Measurements from ENCODE around the gene MRRF.

Gene MRRF

DNA sequence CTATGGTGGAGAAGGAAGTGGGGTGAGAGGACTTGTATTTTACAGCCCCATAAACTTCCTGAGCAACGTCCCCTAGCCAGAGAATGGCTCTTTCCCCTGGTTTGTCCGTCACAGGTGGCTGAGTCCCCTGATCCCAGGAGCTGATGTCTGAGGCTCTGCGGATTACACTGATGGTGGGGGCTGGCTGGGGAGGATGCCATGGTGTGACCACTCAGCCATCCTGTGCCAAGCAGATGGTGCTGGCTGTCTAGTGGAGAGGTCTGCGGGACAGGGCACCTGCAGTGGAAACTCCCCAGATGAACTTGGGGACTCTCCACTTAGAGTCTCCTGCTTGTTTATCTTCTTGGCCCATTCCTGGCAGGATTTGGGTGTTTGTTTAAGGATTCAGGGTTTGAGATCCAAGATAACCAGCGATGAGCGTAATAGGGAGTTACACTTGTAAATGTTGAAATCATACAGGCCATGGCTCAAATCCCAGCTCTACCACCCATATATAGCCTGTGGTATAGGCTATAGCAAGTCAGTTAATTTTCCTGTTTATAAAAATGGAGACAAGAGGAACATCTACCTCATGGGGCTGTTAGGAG, 101.5 kb downstream of the MRRF start:
- Histone ChIP-seq H3K9ac (ENCODE audit: insufficient read length) (no peak overlapping the region), H3K4me3 (no peak overlapping the region), H3K27ac (no peak overlapping the region), H3K9me3 (ENCODE audit: low read depth, low read length) (no peaks in the 10 kb centered on the region), H3K36me3 (ENCODE audit: insufficient read depth, low read length) (no peaks in the 10 kb centered on the region)
- no peak for TF ChIP-seq EZH2 (IDR thresholded peaks at IDR 0.05)
- no peak for TF ChIP-seq FOXP2 (optimal IDR thresholded peaks at IDR 0.05; ENCODE audit: control extremely low read depth, extremely low read length, insufficient read depth)
- TF ChIP-seq POLR2AphosphoS5 (IDR thresholded peaks at IDR 0.05; ENCODE audit: borderline replicate concordance, low read depth, low read length): no peak
- DNase-seq (ENCODE audit: low read depth, low spot score): no peak

DNA sequence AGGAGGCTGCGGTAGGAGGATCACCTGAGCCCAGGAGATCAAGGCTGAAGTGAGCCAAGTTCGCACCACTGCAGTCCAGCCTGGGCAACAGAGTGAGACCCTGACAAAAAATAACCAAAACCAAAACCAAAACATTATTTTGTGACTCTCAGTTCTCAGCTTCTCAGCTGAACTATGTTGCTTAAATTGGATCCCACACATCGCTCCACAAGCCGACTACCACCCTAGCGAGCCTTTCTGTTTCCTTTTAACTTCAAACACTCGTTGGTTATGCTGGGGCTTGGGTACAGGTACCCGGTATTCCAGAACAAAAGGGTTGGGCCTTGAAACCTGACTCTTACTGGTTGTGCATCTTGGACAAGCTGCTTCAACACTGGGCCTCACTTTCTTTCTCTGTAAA, 102.4 kb downstream of the MRRF start:
- Histone ChIP-seq H3K9me3 (ENCODE audit: low read depth, low read length) (no peaks in the 10 kb centered on the region), H3K9ac (ENCODE audit: insufficient read length) (no peak overlapping the region), H3K4me3 (no peak overlapping the region), H3K36me3 (ENCODE audit: insufficient read depth, low read length) (no peaks in the 10 kb centered on the region), H3K27ac (no peak overlapping the region)
- TF ChIP-seq POLR2AphosphoS5 (IDR thresholded peaks at IDR 0.05; ENCODE audit: borderline replicate concordance, low read depth, low read length) (no peak), EZH2 (IDR thresholded peaks at IDR 0.05) (no peak), FOXP2 (optimal IDR thresholded peaks at IDR 0.05; ENCODE audit: control extremely low read depth, extremely low read length, insufficient read depth) (no peak)
- no peak for DNase-seq (ENCODE audit: low read depth, low spot score)

DNA sequence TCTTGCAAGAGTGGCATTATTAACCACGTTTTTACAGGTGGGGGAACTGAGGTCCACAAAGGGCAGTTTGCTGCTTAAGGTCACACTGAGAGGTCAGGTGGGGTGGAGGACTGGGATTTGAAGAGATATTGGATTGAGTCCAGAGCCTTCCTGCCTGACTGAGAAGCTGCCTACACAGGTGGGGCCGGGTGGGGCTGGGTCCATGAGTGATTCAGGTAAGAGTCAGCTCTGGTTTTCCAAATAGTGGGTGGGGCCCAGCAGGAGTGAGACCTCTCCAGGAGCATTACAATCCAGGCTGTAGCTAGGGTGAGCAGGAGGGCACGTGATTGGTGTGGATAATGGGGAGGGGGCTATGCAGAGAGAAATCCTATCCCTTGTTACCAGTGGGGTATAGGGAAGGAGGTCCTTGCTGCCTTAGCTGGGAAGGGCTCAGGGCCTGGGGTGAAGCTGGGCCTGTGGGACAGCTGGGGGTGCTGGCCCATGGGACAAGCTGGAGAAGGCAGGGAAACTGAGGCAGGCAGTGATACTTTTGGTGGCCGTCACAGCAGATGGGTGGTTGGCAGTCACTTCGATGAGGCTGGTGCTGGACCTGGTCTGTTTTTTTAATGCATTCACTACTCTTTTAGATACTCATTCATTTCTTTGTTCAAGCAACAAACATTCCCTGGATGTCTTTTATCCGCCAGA, 103.2 kb downstream of the MRRF start:
- no peaks in the 10 kb centered on the region for H3K36me3 ChIP-seq (ENCODE audit: insufficient read depth, low read length)
- no peaks in the 10 kb centered on the region for H3K9me3 ChIP-seq (ENCODE audit: low read depth, low read length)
- no peak overlapping the region for H3K4me3 ChIP-seq
- no peak for TF ChIP-seq FOXP2 (optimal IDR thresholded peaks at IDR 0.05; ENCODE audit: control extremely low read depth, extremely low read length, insufficient read depth)
- no peak for TF ChIP-seq POLR2AphosphoS5 (IDR thresholded peaks at IDR 0.05; ENCODE audit: borderline replicate concordance, low read depth, low read length)
- TF ChIP-seq EZH2 (IDR thresholded peaks at IDR 0.05): no peak
- H3K27ac ChIP-seq: no peak overlapping the region
- no peak for DNase-seq (ENCODE audit: low read depth, low spot score)
- no peak overlapping the region for H3K9ac ChIP-seq (ENCODE audit: insufficient read length)

DNA sequence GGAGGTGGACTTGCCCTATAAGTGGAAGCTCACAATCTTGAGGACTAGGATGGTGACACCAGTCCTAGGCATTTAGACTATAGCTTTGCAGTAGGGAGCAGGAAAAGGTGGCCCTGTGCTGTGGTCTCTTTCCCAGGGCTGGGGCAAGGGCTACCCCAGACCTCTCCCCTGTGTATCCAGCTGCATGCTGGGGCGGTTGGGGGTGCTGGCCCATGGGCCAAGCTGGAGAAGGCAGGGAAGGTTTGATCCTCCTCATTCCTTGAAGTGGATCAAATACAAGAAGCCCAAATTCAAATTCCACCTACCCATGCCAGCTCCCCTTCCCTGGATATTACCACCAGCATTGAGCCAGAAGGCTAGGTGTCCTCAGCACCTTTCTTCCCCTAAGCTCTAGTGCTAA, 104.0 kb downstream of the MRRF start:
- H3K9me3 ChIP-seq (ENCODE audit: low read depth, low read length): no peaks in the 10 kb centered on the region
- no peak for DNase-seq (ENCODE audit: low read depth, low spot score)
- no peak overlapping the region for H3K27ac ChIP-seq
- H3K36me3 ChIP-seq (ENCODE audit: insufficient read depth, low read length): no peaks in the 10 kb centered on the region
- no peak overlapping the region for H3K9ac ChIP-seq (ENCODE audit: insufficient read length)
- no peak overlapping the region for H3K4me3 ChIP-seq
- TF ChIP-seq FOXP2 (optimal IDR thresholded peaks at IDR 0.05; ENCODE audit: control extremely low read depth, extremely low read length, insufficient read depth): no peak
- no peak for TF ChIP-seq POLR2AphosphoS5 (IDR thresholded peaks at IDR 0.05; ENCODE audit: borderline replicate concordance, low read depth, low read length)
- no peak for TF ChIP-seq EZH2 (IDR thresholded peaks at IDR 0.05)

DNA sequence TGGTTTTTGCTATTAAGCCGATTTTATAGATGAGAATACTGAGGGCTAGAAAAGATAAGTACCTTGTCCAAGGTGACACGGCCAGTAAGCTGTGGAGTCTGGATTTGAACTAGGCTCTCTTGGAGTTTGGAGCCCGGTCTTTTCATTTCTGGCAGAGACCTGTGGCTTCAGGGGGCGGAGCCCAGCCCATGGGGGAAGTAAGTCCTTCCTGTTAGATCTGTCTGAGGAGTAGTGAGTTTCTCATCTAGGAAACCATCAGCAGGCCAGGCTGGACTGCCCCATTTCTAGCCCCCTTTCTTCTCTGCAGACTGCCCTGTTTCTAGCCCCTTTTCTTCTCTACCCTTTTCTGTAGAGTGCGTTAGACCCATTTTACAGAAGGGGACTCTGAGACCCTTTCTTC, 105.6 kb downstream of the MRRF start:
- Histone ChIP-seq H3K27ac (no peak overlapping the region), H3K4me3 (no peak overlapping the region), H3K9ac (ENCODE audit: insufficient read length) (no peak overlapping the region), H3K9me3 (ENCODE audit: low read depth, low read length) (no peaks in the 10 kb centered on the region), H3K36me3 (ENCODE audit: insufficient read depth, low read length) (no peaks in the 10 kb centered on the region)
- no peak for TF ChIP-seq FOXP2 (optimal IDR thresholded peaks at IDR 0.05; ENCODE audit: control extremely low read depth, extremely low read length, insufficient read depth)
- TF ChIP-seq POLR2AphosphoS5 (IDR thresholded peaks at IDR 0.05; ENCODE audit: borderline replicate concordance, low read depth, low read length): no peak
- TF ChIP-seq EZH2 (IDR thresholded peaks at IDR 0.05): no peak
- no peak for DNase-seq (ENCODE audit: low read depth, low spot score)

DNA sequence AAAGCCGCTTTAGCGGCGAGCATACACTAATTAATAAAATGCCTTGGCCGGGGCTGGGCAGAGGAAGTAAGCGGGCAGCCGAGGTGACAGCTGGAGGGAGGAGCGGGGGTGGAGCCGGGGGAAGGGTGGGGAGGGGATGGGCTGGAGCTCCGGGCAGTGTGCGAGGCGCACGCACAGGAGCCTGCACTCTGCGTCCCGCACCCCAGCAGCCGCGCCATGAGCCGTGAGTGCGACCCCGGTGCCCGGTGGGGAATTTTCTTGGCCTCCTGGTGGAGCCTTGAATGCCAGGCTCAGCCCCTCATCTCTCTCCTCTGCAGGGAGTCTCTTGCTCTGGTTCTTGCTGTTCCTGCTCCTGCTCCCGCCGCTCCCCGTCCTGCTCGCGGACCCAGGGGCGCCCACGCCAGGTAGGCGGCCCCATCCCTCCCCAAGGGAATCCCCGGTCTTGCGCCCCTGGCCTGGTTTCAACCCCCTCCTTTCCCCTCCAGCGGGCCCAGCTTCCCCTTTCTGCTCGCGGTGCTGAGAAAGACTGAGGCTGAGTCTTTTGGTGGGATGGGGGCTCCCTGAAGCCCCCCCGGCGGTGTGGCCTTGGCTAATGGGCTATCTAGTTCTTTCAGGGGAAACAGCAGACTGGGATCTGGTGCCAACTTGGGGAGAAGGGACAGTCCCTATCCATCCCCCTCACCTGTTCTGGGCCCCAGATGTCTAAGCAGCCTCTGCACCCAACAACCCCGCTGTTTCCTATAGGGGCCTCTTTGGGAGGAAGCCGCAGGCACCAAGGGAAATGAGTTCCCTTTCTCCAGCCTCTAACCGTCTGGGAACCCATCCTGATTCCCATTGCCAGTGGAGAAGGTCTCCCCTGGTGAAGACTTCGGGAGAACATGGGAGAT, 106.4 kb downstream of the MRRF start, which contains the start of gene PTGS1:
Gene PTGS1 (plus strand): TSS at position 156 of the 887 bp plus-strand sequence. CDS start 61 bp downstream, at position 217.
- H3K9ac ChIP-seq (ENCODE audit: insufficient read length): no peak within 1 kb of the TSS
- DNase-seq (ENCODE audit: low read depth, low spot score): no peak
- H3K27ac ChIP-seq: no peak within 1 kb of the TSS
- H3K36me3 ChIP-seq (ENCODE audit: insufficient read depth, low read length): no peaks in the 10 kb centered on the region
- TF ChIP-seq EZH2 (IDR thresholded peaks at IDR 0.05) (no peak), FOXP2 (optimal IDR thresholded peaks at IDR 0.05; ENCODE audit: control extremely low read depth, extremely low read length, insufficient read depth) (no peak), POLR2AphosphoS5 (IDR thresholded peaks at IDR 0.05; ENCODE audit: borderline replicate concordance, low read depth, low read length) (no peak)
- no peaks in the 10 kb centered on the region for H3K9me3 ChIP-seq (ENCODE audit: low read depth, low read length)
- H3K4me3 ChIP-seq: no peak within 1 kb of the TSS

DNA sequence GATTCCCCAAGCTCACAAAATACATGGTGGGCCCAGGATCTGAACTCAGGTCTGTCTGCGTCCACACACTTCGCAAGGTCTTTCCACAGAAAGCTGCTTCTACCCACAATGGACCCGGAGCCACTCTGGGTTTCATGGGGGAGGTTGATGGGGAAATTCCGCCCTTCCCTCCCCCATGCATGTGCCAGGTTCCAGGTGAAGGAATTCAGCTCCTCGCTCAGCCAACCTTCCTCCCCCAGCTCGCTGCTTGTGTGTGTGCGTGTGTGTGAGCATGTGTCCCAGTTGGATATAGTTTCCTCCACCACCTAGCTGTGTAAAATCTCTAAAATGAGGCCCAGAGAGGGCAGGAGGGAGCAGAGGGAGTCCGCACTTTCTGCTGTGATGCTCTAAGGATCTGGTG, 107.2 kb downstream of the MRRF start:
- no peak overlapping the region for H3K9ac ChIP-seq (ENCODE audit: insufficient read length)
- no peak for DNase-seq (ENCODE audit: low read depth, low spot score)
- H3K27ac ChIP-seq: no peak overlapping the region
- TF ChIP-seq FOXP2 (optimal IDR thresholded peaks at IDR 0.05; ENCODE audit: control extremely low read depth, extremely low read length, insufficient read depth) (no peak), POLR2AphosphoS5 (IDR thresholded peaks at IDR 0.05; ENCODE audit: borderline replicate concordance, low read depth, low read length) (no peak), EZH2 (IDR thresholded peaks at IDR 0.05) (no peak)
- H3K9me3 ChIP-seq (ENCODE audit: low read depth, low read length): no peaks in the 10 kb centered on the region
- H3K4me3 ChIP-seq: no peak overlapping the region
- H3K36me3 ChIP-seq (ENCODE audit: insufficient read depth, low read length): no peaks in the 10 kb centered on the region
